Measurements from ENCODE around the gene DNAJC12.
"Not testable (repeated sequence)": the region's sequence is repeated elsewhere in the genome, so short reads cannot be mapped to it uniquely, and the experiment has no call there.

DNAJC12 gene

DNA sequence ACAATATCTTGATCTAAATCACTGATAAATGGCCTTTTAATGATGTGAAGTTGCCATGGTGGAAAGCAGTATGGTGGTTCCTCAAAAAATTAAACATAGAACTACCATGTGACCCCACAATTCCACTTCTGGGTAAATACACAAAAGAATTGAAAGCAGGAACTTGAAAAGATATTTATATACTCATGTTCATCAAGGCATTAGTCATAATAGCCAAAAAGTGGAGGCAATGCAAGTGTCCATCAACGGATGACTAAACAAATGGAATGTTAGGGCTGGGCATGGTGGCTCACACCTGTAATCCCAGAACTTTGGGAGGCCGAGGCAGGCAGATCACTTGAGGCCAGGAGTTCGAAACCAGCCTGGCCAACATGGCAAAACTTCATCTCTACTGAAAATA lies 2.0 kb upstream of the DNAJC12 start:
- Histone ChIP-seq H3K4me3 (ENCODE audit: low read depth in 1 of 2, low read length in 2 of 2) (no peak overlapping the region), H3K4me1 (ENCODE audit: control insufficient read depth in 1 of 2, insufficient read depth in 2 of 2, low read length in 2 of 2) (peaks cover 0 to 9% of the 10 kb centered on the region in 2 donors), H3K36me3 (ENCODE audit: control insufficient read depth in 1 of 2, insufficient read depth in 2 of 2, low read length in 2 of 2) (no peaks in the 10 kb centered on the region), H3K27me3 (ENCODE audit: control insufficient read depth in 1 of 2, insufficient read depth in 2 of 2, low read length in 2 of 2) (no peaks in the 10 kb centered on the region), H3K9ac (ENCODE audit: low read depth in 1 of 2, low read length in 2 of 2) (no peak overlapping the region), H3K27ac (ENCODE audit: low read depth, low read length) (no peak overlapping the region), H3K9me3 (ENCODE audit: control insufficient read depth in 1 of 2, low read length in 2 of 2) (peaks cover 0 to 5% of the 10 kb centered on the region in 2 donors)

DNA sequence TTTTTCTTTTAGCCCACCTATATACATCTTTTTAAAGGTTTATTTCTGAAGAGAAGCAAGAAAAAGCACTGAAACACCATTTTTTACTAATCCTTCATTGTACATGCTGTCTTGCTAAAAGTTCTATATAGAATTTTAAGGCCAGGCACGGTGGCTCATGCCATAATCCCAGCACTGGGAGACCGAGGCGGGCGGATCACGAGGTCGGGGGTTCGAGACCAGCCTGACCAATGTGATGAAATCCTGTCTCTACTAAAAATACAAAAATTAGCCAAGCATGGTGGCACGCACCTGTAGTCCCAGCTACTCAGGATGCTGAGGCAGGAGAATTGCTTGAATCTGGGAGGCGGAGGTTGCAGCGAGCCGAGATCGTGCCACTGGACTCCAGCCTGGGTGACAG lies 1.5 kb upstream of the DNAJC12 start:
- not testable (repeated sequence) for H3K27ac ChIP-seq (ENCODE audit: low read depth, low read length); H3K9me3 ChIP-seq (ENCODE audit: control insufficient read depth in 1 of 2, low read length in 2 of 2); H3K4me3 ChIP-seq (ENCODE audit: low read depth in 1 of 2, low read length in 2 of 2); H3K27me3 ChIP-seq (ENCODE audit: control insufficient read depth in 1 of 2, insufficient read depth in 2 of 2, low read length in 2 of 2); H3K36me3 ChIP-seq (ENCODE audit: control insufficient read depth in 1 of 2, insufficient read depth in 2 of 2, low read length in 2 of 2); H3K9ac ChIP-seq (ENCODE audit: low read depth in 1 of 2, low read length in 2 of 2); H3K4me1 ChIP-seq (ENCODE audit: control insufficient read depth in 1 of 2, insufficient read depth in 2 of 2, low read length in 2 of 2)

DNA sequence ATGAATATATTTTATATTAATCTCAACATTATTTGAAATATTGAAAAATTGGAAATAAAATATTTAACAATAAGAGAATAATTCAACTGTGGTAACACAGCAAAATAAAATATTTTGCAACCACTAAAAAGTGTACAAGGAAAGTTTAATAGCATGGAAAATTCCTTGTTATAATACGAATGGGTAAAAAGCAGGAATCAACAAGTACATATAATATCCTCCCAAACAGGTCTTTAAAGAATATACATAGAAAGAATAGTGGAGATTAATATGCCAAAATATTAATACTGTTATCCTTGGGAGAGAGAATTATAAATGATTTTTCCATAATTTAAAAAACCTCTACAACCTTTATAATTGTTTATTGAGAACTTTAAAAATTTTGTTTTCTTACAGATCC lies 1.0 kb downstream of the DNAJC12 start:
- no peak overlapping the region for H3K4me3 ChIP-seq (ENCODE audit: low read depth in 1 of 2, low read length in 2 of 2)

DNA sequence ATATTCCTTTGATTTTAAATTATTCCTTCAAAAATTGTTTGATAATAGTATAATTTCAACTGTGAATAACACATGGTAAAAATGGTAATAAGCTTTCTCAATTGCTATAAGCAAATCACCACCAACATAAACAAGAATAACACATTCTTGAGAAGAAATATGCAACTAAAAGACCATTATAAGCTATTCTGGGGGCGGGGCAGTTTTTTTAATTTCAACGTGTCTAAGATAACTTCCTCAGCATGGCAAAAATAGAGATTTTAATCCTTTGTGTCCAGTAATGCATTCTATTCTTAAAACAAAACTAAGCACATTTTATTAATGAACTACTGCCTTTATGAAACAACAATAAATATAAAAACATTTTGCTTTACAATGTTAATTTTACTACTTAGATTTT lies 1.5 kb downstream of the DNAJC12 start:
- Histone ChIP-seq H3K4me1 (ENCODE audit: control insufficient read depth in 1 of 2, insufficient read depth in 2 of 2, low read length in 2 of 2) (no peaks in the 10 kb centered on the region), H3K9ac (ENCODE audit: low read depth in 1 of 2, low read length in 2 of 2) (no peak overlapping the region), H3K4me3 (ENCODE audit: low read depth in 1 of 2, low read length in 2 of 2) (no peak overlapping the region), H3K9me3 (ENCODE audit: control insufficient read depth in 1 of 2, low read length in 2 of 2) (peaks cover 0 to 2% of the 10 kb centered on the region in 2 donors), H3K27ac (ENCODE audit: low read depth, low read length) (no peak overlapping the region), H3K27me3 (ENCODE audit: control insufficient read depth in 1 of 2, insufficient read depth in 2 of 2, low read length in 2 of 2) (no peaks in the 10 kb centered on the region), H3K36me3 (ENCODE audit: control insufficient read depth in 1 of 2, insufficient read depth in 2 of 2, low read length in 2 of 2) (no peaks in the 10 kb centered on the region)

More for the DNA sequence above, 1.0 kb downstream of the DNAJC12 start:
- Histone ChIP-seq H3K27me3 (ENCODE audit: control insufficient read depth in 1 of 2, insufficient read depth in 2 of 2, low read length in 2 of 2) (no peaks in the 10 kb centered on the region), H3K4me1 (ENCODE audit: control insufficient read depth in 1 of 2, insufficient read depth in 2 of 2, low read length in 2 of 2) (no peaks in the 10 kb centered on the region), H3K36me3 (ENCODE audit: control insufficient read depth in 1 of 2, insufficient read depth in 2 of 2, low read length in 2 of 2) (no peaks in the 10 kb centered on the region), H3K27ac (ENCODE audit: low read depth, low read length) (no peak overlapping the region), H3K9ac (ENCODE audit: low read depth in 1 of 2, low read length in 2 of 2) (no peak overlapping the region), H3K9me3 (ENCODE audit: control insufficient read depth in 1 of 2, low read length in 2 of 2) (peaks cover 0 to 2% of the 10 kb centered on the region in 2 donors)

DNA sequence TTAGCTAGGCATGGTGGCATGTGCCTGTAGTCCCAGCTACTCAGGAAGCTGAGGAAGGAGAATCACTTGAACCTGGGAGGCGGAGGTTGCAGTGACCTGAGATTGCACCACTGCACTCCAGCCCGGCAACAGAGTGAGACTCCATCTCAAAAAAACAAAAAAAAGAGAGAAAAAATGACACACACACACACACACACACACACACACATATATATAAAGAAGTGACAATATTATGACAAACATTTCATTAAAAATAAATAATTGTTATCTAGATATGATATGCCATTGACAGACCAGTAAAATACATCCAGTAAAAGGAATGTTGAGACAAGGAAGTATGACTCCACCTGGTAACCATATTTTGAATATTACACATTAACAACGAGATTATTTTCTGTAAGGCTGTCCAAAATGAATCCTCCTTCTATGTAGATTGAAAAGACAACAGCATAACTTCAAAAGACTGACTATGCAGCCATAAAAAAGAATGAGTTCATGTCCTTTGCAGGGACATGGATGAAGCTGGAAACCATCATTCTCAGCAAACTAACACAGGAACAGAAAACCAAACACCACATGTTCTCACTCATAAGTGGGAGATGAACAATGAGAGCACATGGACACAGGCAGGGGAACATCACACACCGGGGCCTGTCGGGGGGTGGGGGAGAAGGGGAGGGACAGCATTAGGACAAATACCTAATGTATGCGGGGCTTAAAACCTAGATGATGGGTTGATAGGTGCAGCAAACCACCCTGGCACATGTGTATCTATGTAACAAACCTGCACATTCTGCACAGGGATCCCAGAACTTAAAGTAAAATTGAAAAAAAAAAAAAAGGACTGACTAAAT lies 2.2 kb downstream of the DNAJC12 start:
- not testable (repeated sequence) for H3K36me3 ChIP-seq (ENCODE audit: control insufficient read depth in 1 of 2, insufficient read depth in 2 of 2, low read length in 2 of 2); H3K4me3 ChIP-seq (ENCODE audit: low read depth in 1 of 2, low read length in 2 of 2); H3K9me3 ChIP-seq (ENCODE audit: control insufficient read depth in 1 of 2, low read length in 2 of 2); H3K27me3 ChIP-seq (ENCODE audit: control insufficient read depth in 1 of 2, insufficient read depth in 2 of 2, low read length in 2 of 2); H3K9ac ChIP-seq (ENCODE audit: low read depth in 1 of 2, low read length in 2 of 2); H3K4me1 ChIP-seq (ENCODE audit: control insufficient read depth in 1 of 2, insufficient read depth in 2 of 2, low read length in 2 of 2); H3K27ac ChIP-seq (ENCODE audit: low read depth, low read length)

DNA sequence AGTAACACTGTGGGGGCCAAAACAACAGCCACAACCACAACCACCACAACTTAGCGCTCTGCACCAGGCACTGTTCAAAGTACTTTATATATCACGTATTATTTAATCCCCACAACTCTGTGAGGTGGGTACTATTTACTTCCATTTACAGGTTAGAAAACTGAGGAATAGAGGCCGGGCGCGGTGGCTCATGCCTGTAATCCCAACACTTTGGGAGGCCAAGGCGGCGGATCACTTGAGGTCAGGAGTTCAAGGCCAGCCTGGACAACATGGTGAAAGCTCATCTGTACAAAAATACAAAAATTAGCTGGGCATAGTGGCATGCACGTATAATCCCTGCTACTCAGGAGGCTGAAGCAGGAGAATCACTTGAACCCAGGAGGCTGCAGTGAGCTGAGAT lies 3.6 kb downstream of the DNAJC12 start:
- no peaks in the 10 kb centered on the region for H3K4me1 ChIP-seq (ENCODE audit: control insufficient read depth in 1 of 2, insufficient read depth in 2 of 2, low read length in 2 of 2)
- no peak overlapping the region for H3K4me3 ChIP-seq (ENCODE audit: low read depth in 1 of 2, low read length in 2 of 2)
- H3K9me3 ChIP-seq (ENCODE audit: control insufficient read depth in 1 of 2, low read length in 2 of 2): no peaks in the 10 kb centered on the region
- no peak overlapping the region for H3K9ac ChIP-seq (ENCODE audit: low read depth in 1 of 2, low read length in 2 of 2)
- H3K27ac ChIP-seq (ENCODE audit: low read depth, low read length): no peak overlapping the region
- H3K27me3 ChIP-seq (ENCODE audit: control insufficient read depth in 1 of 2, insufficient read depth in 2 of 2, low read length in 2 of 2): no peaks in the 10 kb centered on the region
- H3K36me3 ChIP-seq (ENCODE audit: control insufficient read depth in 1 of 2, insufficient read depth in 2 of 2, low read length in 2 of 2): no peaks in the 10 kb centered on the region

DNA sequence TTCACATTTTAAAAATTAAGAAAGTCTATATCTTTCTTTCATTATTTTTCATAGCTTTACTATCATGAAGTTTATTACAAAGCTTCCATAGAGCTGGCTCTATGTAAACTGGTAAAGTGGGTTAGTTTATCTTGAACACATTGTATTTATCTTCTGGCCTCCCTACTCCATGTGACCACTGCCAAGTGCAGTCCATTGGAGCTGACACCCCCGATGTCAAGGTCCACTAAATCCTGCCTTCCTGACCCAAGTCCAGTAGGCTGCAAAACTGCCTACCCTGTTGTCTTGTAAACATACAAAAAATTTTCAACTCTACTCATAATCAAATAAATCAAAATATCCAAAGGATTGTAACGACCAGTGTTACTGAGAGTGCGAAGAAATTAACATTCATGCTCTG lies 10.2 kb downstream of the DNAJC12 start:
- Histone ChIP-seq H3K27me3 (ENCODE audit: control insufficient read depth in 1 of 2, insufficient read depth in 2 of 2, low read length in 2 of 2) (no peaks in the 10 kb centered on the region), H3K9me3 (ENCODE audit: control insufficient read depth in 1 of 2, low read length in 2 of 2) (no peaks in the 10 kb centered on the region), H3K27ac (ENCODE audit: low read depth, low read length) (no peak overlapping the region), H3K36me3 (ENCODE audit: control insufficient read depth in 1 of 2, insufficient read depth in 2 of 2, low read length in 2 of 2) (no peaks in the 10 kb centered on the region), H3K4me3 (ENCODE audit: low read depth in 1 of 2, low read length in 2 of 2) (no peak overlapping the region), H3K4me1 (ENCODE audit: control insufficient read depth in 1 of 2, insufficient read depth in 2 of 2, low read length in 2 of 2) (no peaks in the 10 kb centered on the region), H3K9ac (ENCODE audit: low read depth in 1 of 2, low read length in 2 of 2) (no peak overlapping the region)

DNA sequence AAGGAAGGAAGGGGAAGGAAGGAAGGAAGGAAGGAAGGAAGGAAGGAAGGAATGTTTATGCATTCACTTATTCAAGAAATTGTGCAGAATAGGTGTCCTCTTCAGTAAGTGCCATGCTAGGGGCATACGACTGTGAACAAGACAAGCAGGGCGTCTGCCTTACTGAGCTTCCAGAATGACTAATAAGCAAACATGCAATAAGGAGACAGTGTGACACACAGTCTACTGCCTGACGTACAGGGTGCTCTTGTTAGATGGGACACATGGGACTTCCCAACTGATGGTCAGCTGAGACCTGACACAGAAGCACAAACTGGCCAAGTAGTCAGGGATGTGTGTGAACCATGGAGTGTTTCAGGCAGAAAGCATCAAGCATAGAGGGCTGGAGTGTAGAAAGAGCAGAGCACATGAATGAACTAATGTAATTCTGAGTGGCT lies 18.2 kb downstream of the DNAJC12 start:
- Histone ChIP-seq H3K4me3 (ENCODE audit: low read depth in 1 of 2, low read length in 2 of 2) (no peak overlapping the region), H3K4me1 (ENCODE audit: control insufficient read depth in 1 of 2, insufficient read depth in 2 of 2, low read length in 2 of 2) (no peaks in the 10 kb centered on the region), H3K27ac (ENCODE audit: low read depth, low read length) (no peak overlapping the region), H3K36me3 (ENCODE audit: control insufficient read depth in 1 of 2, insufficient read depth in 2 of 2, low read length in 2 of 2) (no peaks in the 10 kb centered on the region), H3K9ac (ENCODE audit: low read depth in 1 of 2, low read length in 2 of 2) (no peak overlapping the region), H3K27me3 (ENCODE audit: control insufficient read depth in 1 of 2, insufficient read depth in 2 of 2, low read length in 2 of 2) (no peaks in the 10 kb centered on the region), H3K9me3 (ENCODE audit: control insufficient read depth in 1 of 2, low read length in 2 of 2) (no peaks in the 10 kb centered on the region)

DNA sequence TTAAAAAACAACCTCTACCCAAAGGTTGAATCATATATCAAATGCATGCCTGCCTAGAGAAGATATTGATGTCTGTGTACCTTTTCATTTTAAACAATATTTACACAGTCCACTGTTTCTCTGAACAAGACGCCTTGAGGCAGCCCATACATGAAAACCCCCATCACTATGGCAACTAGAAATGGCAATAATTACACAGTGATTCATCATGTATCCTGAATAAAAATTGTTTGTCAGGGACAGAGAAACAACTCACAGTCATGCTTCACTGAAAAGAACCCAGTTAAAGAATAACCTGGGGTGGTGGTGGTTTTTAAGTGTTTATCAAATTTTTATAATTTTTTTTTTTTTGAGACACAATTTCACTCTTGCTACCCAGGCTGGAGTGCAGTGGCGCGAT lies 19.7 kb downstream of the DNAJC12 start:
- H3K27me3 ChIP-seq (ENCODE audit: control insufficient read depth in 1 of 2, insufficient read depth in 2 of 2, low read length in 2 of 2): no peaks in the 10 kb centered on the region
- no peak overlapping the region for H3K27ac ChIP-seq (ENCODE audit: low read depth, low read length)
- no peaks in the 10 kb centered on the region for H3K36me3 ChIP-seq (ENCODE audit: control insufficient read depth in 1 of 2, insufficient read depth in 2 of 2, low read length in 2 of 2)
- H3K9ac ChIP-seq (ENCODE audit: low read depth in 1 of 2, low read length in 2 of 2): no peak overlapping the region
- no peak overlapping the region for H3K4me3 ChIP-seq (ENCODE audit: low read depth in 1 of 2, low read length in 2 of 2)
- H3K4me1 ChIP-seq (ENCODE audit: control insufficient read depth in 1 of 2, insufficient read depth in 2 of 2, low read length in 2 of 2): no peaks in the 10 kb centered on the region
- no peaks in the 10 kb centered on the region for H3K9me3 ChIP-seq (ENCODE audit: control insufficient read depth in 1 of 2, low read length in 2 of 2)

DNA sequence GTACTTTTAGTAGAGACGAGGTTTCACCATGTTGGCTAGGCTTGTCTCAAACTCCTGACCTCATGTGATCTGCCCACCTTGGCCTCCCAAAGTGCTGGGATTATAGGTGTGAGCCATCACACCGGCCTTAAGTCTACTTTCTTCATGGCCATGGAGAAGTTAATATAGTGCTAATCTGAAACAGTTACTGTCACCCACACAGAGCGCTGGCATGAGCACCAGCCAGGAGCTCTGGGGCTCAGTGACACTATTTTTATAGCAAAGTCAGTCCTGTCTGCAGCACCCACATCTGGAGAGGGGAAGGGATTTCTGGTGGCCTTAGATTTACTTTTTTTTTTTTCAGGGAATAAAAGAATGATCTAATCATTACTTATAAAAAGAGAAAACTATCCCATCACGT lies 21.3 kb downstream of the DNAJC12 start:
- H3K4me3 ChIP-seq (ENCODE audit: low read depth in 1 of 2, low read length in 2 of 2): no peak overlapping the region
- no peak overlapping the region for H3K27ac ChIP-seq (ENCODE audit: low read depth, low read length)
- no peaks in the 10 kb centered on the region for H3K27me3 ChIP-seq (ENCODE audit: control insufficient read depth in 1 of 2, insufficient read depth in 2 of 2, low read length in 2 of 2)
- H3K9ac ChIP-seq (ENCODE audit: low read depth in 1 of 2, low read length in 2 of 2): no peak overlapping the region
- H3K9me3 ChIP-seq (ENCODE audit: control insufficient read depth in 1 of 2, low read length in 2 of 2): no peaks in the 10 kb centered on the region
- no peaks in the 10 kb centered on the region for H3K4me1 ChIP-seq (ENCODE audit: control insufficient read depth in 1 of 2, insufficient read depth in 2 of 2, low read length in 2 of 2)
- no peaks in the 10 kb centered on the region for H3K36me3 ChIP-seq (ENCODE audit: control insufficient read depth in 1 of 2, insufficient read depth in 2 of 2, low read length in 2 of 2)

Data from duodenal mucosa (tissue), 2 donors.